GM21528 (cell line): ENCODE results near the gene GALNT12.
A peak's percentile ranks its signal among the peaks of the same experiment; 100 is the strongest.

Experiments used
- ATAC-seq: cut with Tn5 transposase; IDR thresholded peaks from one replicate; pipeline ENCODE4 v1.9.1; 2021; ENCODE audit warnings: mild to moderate bottlenecking, moderate library complexity; ENCODE audit not compliant: unreplicated experiment, low FRiP score

Gene GALNT12

DNA sequence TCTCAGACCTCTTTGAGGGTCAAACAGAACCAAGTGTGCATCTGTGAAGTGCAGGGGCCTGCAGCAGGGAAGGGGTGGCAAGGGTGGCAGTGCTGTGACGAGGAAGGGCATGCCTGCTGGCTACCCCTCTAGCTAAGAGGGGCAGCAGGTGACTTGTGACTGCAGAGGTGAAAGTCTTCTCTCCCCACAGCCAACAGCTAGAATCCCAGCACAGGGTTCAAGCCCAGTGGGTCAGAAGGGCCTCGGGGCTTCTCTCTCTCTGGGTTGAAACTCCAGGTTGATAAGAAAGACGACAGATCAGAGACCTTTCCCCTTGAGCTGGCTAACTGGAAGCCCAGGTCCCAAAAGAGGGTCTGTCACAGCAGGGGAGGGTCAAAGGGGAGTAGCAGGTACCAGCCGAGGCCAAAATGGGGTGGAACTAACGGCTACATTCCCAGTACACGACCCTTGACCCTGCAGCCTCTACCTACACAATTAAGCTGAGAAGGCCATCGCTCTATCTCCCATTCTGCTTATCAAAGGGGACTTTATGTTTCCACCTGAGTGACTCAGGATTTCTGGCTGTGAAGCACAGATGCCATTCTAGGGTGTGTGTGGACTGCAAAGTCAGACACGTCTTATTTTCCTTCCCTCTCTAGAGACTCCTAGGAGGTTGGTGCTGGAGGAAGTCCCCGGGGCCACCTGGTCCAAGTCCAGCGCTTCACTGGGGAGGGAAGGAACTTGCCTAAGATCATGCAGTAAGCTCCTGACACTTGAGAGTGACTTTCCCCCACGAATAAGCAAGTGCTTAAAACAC is 25.7 kb upstream of the GALNT12 start:
- ATAC-seq, result no peak

DNA sequence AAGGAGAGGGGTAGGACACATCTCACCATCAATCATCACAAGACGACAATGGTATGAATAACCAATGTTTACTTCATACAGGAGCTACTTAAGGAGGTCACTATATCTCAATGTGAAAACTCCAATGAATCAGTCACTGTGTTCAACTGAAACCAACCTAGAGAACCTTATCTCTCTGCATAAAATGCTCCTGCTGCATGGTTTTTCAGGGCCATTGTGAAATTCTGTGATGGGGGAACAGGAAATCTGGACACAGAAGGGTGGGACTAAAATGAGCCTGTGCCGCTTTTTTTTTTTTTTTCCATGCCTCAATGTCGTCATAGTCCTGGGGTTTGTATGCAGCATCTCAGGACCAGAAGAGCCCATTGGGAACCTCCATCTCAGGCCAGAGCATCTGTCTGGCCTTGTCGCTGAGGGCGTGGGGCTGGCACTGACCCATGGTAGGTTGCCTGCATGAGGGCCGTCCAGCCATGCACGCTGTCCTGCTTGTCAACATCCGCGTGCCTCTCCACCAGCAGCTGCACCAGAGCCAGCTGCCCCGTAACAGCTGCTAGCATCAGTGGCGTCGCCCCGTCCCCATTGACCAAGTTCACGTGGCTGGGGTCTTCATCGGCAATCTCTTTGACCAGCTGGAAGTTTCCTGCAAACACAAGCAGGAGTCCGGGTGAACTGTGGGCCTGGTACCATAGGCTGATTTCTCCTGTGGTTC is 23.8 kb upstream of the GALNT12 start:
- ATAC-seq, result no peak

DNA sequence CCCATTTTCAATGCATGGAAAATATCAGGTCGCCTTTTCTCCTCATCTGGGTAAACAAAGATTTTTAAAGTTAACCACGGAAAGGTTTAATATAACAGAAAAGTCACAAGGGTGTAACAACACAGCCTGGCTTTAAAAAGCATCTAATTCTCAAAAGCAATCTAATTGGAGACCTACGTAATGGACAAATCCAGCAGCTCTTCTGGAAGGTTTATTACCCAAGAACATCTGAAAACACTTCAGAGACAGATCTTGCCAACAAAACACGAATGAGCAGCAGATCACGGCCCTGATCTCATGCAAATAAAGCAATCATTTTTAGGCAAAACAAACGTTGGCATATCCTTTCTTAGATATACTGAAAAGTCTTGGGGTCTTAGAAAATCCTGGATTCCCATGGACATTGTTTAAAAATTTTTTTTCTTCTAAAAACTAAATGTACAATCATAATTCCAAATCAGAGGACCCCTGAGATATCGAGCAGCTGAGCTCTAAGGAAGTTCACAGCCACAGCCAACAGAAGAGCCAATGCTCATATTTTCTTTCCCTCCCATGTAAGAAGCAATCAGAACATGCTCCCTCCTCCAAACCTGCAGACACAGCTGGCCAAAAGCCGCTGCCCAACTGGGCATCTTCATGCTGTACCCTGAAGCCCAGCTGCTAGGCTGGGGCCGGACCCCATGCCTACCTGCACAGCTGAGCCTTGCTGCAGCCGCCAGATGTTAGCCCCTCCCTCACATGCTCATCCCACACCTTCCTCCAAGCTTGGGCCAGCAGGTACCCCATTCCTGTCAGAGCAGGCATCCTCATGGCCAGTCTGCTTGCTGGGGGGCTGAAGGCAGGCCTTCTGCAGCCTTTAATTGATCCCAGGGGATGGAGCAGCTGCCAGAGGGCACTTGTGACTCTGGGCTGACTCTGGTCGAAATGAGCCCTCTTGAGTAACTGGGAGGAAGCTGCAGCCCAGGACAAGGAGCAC is 22.4 kb upstream of the GALNT12 start:
- ATAC-seq, result no peak

DNA sequence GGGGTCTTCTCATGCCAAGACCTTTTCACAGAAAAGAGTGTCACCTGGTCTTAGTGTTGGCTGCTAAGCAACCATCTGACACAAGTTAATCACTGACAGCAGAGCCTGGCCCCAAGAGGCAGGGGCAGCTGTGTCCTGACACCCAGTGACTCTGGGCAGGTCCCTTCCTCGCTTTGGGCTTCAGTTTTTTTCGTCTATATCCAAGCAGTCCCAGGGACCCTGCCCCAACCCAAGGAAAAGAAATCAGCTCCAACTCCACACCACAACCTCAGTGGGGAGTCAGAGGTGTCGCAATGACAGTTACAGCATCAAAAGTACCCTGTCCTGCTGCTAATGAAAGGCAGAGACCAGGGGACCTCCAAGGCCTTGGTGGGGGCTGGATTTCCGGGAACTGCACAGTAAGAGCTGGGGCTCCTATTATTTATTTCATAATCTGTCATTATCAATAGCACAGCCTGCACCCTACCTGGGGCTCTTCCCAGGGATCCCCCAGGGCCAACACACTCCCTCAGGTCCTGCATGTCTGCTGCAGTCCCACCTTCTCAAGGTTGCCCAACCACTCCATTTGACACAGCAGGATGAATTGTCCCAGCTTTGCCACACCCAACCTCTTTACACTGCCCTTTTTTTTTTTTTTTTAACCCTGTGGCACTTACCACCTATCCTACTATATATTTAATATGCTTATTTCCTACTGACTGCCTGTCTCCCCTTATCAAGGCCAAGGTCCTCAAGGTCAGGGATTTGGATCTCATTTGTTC is 20.5 kb upstream of the GALNT12 start:
- no peak for ATAC-seq

DNA sequence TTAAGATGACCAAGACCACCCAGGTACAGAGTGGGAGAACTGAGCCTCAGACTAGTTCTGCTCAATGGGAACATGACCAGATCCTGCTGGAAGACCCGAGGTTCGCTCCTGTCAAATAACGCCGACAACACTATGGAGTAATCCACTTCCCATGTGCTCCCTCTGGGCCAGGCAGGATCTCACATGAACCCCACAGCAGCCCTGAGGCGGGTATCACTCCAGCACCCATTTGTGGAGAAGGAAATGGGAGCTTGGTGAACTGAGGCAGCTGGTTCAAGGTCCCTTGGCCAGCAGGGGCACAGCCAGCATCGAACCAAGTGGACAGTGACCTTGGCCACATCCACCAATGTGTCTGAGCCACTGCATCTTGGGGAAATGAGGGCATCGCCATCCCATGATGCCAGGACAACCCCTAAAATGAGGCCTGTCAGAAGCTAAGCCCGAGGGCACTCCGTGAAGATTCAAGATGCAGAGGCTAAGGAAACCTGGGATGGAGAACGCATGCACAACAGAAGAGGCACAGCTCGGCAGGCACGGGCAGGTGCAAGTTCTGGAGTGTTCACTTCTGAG is 19.6 kb upstream of the GALNT12 start:
- no peak for ATAC-seq

DNA sequence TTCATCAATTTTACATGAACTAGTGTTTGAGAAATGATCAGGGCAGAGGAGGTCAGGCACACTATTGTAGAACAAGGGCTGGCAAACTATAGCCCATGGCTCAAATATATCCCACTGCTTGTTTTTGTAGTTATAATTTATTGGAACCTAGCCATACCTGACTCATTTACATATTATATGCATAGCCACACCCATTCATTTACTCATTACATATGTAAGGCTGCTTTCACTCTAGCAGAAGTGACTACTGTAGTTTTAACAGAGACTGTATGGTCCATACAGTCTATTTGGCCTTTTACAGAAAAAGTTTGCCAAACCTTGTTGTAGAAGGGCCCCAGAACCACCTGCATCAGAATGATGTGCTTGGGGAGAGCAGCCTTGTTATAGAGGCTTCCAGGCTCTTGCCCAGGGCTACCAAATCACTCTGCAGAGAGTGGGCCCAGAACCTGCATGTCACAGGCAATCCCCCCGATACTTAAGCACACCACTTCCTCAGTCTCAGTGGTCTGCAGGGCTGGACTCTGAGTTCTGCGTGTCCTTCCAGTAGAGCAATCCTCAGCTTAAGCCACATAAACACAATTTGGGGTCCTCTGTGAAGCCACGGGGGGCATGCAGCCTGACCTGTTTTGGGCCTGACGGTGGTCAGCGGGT is 17.9 kb upstream of the GALNT12 start:
- ATAC-seq, result no peak

DNA sequence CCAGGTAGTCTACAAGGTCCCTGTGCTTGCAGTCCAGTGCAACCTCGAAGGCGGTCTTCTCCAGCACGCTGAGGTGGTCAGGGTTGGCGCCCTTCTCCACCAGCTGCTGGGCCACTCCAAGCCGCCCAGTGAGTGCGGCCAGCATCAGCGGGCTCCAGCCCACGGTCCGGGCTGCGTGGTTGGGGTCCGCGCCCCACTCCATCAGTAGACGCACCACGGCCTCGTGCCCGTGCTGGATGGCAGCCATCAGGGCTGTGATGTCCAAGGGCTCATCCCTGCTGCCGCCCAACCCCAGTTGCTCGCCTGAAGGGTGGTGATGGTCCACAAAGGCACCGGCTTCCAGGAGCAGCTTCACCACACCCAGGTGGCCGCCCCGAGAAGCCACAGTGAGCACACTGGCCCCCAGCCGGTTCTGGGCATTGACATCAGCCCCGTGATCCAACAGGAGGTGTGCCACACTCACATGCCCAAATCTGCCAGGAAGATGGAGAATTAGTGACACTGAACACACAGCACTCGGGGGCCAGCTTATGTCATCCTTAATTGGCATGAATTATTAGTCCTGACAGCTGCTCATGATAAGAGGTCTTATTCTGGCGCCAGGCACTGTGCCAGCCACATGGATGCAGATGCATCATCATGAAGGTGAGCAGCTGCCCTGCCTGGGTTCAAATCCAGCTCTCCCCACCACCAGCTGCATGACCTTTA is 17.2 kb upstream of the GALNT12 start:
- ATAC-seq, result no peak

DNA sequence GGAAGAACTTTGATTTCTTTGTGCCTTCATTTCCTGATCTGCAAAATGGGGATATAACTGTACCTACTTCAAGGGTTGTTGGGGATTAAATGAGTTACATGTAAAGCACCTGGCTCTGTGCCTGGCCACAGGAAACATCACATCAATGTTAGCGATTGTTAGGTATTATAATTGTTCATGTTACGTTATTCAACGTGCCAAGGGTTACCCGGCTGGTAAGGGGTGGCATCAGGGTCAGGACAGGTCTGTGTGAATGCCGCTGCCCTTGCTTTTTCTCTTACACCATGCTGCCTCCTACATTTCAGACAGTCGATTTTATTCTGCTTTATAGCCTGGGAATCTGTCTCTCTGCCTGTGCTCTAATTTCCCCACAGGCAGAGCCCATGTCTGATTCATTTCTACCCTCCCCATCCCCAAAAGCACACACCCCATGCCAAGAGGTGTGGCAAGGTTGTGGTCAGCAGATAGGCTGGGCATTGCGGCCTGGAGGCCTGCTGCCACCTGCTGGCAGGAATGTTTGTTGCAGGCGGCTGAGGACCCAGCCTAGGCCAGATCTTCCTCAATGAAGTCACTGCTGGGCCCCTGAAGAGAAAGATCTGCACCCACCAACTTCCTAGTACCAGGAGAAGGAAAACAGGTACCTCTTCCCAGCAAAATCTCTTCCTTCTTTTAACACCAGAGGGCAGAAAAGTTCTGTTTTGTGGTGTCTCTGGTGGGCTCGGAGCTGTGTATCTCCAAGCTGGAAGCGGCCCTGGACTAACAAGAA is 16.4 kb upstream of the GALNT12 start:
- no peak for ATAC-seq

DNA sequence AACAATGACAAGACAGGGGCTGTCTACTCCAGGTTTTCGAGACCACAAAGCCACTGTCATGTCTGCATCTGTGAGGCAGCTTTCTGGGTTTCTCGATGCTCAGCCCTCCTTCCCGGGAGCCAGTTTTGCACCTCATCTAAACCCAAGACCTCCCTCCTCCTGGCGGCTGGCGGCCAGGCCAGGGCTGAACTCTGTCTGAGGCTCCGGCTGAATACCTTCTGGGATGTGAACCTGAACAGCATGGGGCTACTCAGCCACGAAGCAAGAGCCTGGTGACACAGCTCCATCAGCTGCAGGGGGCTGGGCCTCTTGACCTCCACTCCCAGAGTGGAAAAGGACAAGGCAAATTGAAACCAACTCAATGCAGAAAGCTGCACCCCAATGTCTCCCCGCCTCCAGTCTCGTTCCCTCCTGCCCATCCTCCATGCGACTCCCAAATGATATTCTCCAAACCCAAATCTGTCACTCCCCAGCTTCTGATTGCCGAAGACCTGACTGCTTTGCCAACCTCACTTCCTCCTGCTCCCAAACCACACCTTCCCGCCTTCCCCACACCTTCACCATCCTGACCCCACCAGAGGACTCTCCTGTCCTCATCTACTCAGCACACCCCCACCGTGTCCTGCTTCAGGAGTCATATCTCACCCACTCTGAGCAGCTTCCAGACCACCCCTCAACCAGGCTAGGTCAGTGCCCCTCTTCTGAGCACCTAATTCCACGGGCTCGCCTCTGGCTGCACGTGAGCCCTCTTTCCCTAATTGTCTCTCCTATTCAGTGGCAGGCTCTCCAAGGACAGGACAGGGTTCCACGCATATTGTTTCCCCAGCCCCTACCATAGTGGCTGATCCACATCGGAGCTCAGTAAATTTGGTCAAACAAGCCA is 15.6 kb upstream of the GALNT12 start:
- no peak for ATAC-seq

DNA sequence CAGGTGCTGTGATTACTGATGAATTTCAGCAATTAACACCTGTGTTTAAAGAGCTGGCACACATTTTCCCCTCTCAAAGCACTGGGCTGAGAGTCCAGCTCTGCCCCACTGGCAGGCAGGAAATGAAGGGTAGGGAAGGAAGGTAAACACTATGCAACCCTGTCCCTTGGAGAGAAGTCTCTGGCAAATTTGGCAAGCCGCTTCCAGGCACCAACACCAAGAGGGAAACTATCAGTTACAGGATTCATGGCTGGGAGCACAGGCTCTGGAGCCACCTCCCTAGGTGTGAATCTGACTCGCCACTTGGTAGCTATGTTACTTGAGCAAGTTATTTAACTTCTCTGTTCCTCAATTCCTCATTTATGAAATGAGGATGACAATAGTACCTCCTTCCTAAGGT is 14.4 kb upstream of the GALNT12 start:
- ATAC-seq, result no peak

DNA sequence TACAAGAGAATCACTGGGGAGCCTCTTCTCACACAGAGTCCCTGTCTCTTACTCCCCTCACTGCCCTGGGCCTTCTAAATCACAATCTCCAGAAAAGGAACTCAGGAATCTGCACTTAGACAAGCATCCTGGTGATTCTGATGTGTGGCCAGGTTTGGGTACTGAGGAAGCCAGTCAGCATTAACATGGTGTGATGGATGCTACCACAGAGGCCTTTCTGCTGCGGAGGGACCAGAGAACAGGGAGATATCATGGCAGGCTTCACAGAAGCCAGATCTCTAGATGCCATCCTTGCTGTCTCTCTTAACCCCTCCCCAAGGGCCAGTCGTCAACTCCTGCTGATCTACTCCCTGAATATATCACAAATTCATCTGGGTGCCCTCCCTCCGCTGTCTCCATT is 12.7 kb upstream of the GALNT12 start:
- ATAC-seq, result no peak

DNA sequence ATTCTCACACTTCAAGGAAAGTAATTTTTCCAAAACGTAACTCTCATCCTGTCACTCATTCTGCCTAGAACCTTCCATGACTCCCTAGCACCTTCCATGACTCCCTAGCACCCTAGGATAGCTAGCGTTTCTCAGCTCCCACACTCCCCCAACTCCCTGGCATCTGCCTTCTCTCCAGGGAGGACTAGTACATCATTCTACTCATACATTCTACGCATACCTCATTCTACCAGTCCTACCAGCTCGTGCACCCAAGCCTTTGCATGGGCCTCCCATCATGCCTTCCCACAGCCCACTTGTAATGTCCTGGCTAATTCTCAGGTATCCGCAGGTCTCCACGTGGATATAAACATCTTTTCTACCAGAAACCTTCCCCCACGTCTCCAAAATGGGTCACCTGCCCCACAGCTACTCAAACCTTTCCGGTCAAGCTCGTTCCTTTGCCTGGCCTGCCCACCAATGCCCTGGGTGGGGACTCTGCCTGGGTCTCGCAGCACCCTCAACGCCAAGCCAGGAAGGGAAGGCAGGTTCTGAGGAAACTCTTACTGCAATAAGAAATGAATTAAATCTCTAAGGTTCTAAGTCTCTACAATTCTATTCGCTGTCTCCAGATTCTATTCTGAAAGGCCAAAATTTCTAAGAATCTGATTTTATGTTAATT is 12.0 kb upstream of the GALNT12 start:
- ATAC-seq, result no peak

DNA sequence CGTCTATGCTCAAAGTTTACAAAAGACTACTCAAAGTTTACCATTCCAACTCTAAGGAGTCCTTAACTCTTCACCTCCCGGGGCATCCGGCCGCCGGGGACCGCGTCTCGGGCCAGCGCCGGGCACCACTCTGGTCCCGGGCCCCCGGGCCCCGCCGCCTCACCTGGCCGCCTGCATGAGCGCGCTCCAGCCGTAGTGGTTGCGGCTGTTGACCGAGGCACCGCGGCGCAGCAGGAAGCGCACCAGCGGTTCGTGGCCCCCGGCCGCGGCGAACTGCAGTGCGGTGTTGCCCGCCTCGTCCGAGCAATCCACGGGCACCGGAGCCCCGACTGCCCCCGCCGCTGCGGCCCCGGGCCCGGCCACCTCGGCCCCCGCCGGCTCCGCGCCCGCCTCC is 11.5 kb upstream of the GALNT12 start:
- ATAC-seq, result no peak

DNA sequence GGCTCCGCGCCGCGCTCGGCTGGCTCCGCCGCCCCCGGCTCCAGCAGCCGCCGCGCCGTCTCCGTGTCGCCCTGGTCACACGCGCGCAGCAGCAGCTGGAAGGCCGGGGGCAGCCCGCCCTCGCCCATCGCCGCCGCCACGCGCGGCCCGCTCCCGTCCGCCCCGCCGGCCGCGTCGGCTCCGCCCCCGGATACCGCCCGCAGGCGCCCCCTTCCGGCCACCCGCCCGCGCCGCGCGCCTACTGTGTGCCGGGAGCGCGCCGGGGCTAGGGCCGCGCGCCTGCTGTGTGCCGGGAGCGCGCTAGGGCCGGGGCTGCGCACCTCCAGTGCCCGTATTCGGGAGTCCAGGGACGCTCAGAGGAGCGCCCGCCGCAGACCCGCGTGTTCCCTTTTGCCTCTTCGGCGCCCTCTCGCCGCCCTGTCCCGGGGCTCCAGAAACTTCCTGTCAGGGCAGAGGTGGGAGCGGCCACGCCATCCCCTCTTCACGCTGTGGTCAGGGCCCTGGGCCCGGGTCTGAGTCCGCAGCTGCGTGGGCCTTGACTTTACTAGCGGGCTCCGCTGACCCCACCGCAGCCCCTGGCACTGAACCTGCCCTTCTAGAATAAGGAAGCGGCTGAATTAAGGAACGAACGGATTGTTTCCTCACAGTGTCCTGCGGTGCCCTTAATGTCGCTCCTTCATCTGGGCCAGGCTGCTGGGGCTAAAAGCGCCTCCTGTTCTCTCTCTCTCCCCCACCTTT is 10.9 kb upstream of the GALNT12 start, which contains the start of gene ANKS6:
Gene ANKS6 (minus strand): TSS at position 192 of the 738 bp plus-strand sequence. CDS start 64 bp downstream, at position 128.
- peak; percentile 84 for ATAC-seq

DNA sequence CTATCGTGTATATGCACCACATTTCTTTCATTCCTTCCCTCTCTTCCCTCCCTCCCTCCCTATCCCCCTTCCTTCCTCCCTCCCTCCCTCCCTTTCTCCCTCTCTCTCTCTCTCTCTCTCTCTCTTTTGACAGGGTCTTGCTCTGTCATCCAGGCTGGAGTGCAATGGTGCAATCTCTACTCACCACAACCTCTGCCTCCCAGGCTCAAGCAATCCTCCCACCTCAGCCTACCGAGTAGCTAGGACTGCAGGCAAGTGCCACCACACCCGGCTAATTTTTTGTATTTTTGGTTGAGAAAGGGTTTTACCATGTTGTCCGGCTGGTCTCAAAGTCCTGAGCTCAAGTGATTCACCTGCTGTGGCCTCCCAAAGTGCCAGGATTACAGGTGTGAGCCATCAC is 10.0 kb upstream of the GALNT12 start:
- ATAC-seq, result no peak

DNA sequence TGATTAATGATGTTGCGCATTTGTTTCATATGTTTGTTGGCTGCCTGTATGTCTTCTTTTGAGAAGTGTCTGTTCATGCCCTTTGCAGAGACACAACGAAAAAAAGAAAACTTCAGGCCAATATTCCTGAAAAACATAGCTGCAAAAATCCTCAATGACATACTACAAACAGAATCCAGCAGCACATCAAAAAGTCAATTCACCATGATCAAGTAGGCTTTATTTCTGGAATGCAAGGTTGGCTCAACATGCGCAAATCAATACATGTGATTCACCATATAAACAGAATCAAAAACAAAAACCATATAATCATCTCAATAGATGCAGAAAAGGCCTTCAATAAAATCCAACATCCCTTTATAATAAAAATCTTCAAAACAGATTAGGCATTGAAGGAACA is 9.2 kb upstream of the GALNT12 start:
- ATAC-seq, result no peak
